Putamen (tissue), 1 donor: ENCODE results near the gene SETD9.

Experiments
- DNase-seq: peaks from one replicate; pipeline ENCODE4 v3.0.0-alpha.2; 2016; ENCODE audit warnings: low spot score

Gene SETD9

GRCh38 chr5:56934325-56934724 lies 24.9 kb downstream of the SETD9 start:
- DNase-seq: no peak

DNA sequence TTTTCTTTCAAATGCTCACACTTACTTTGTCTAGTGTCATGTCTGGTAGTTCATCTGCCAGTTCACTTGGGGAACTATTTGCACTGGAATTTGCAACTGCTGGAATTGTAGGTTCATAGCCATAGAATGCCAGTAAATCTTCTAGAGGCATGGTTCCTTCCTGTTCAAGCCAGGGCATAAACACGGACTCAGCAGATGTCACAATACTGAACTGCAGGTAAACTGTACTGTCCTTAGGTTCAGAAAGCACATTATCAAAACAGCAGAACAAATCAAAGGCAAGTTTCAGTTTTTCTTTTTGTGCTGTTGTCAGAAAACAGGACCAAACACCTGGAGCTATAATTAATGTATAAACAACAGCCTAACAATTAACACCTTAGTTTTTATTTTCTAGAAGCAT lies 29.5 kb downstream of the SETD9 start:
- no peak for DNase-seq

DNA sequence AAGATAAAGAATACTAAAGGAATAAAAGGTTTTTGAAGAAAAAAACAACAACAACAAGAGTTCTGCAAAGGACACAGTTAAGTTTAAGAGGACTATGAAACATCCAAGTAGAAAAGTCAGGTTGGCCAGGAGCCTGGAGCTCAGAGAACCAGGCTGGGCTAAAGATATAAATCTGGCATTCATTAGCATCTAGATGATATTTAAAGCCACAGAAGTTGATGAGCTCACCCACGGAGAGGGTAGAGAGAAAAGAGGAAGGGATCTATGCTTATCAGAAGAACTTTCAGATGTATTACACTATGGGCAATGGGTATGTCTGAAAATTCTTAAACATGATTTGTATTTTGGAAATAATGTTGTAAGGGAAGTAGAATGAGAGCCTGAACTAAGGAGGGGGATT lies 32.6 kb downstream of the SETD9 start:
- no peak for DNase-seq

GRCh38 chr5:56947052-56947451 lies 37.7 kb downstream of the SETD9 start:
- DNase-seq: no peak

DNA sequence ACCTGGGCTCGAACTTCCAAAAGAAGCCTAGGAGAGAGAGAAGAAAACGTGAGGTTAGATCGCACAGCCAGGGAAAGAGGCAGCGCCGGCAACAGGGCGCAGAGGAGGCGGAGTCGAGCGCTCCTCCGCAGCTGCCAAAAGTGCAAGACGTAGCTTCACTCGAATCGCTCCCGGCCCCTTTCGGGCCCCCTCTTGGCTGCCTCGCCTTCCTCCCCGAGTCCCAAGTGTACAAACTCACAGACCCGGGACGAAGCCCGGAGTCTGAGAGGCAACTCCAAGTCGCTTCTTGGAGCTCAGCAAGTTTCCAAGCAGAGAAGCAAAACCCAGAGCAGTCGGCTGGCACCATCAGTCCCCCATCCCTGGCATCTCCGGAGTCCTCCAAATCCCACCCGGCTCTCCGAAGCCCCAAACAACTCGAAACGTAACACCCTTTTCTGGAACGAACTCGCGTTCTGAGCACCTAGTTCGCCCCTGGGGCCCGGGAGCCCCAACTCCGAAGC lies 41.3 kb downstream of the SETD9 start:
- DNase-seq: peak; percentile 57

GRCh38 chr5:56951126-56951945 lies 41.9 kb downstream of the SETD9 start:
- DNase-seq: peak; percentile 30

DNA sequence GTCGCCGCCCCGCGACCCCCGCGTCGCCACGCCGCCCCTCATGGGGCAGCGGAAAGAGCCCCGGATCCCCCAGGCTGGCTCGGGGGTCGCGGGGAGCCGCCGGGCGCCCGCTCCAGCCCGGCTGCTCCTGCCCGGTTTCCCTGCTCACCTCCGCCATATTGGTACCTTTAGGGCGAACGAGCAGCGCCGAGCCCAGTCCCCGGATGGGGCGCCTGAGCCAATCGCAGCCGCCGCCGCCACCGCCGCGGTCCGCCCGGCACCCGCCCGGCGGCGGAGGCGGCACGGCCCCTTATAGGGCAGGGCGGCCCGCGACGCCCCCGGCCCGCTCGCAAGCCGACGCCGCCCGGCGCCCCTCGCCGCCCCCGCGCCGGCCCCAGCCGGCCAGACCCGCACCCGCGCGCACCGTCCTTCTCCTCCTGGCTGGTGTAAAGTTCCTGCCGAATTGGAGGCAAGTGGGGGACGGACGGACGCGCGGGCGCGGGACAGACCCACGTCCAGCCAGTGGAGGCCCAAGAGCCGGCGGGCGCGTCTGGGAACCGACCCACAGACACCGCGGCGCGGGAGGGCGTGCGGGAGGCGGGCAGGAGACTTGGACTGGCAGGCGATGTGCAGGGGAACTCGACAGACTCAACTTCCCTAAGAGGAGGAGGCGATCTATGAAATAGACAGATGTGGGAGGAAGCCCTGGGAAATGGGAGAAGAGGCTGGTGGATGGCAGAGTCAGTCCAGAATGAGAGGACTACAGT lies 42.7 kb downstream of the SETD9 start, which contains the start of gene MIER3:
Gene MIER3 (minus strand): TSS at position 178 of the 746 bp plus-strand sequence. CDS start 21 bp downstream, at position 157.
- peak; percentile 77 for DNase-seq

GRCh38 chr5:56954262-56954661 lies 44.9 kb downstream of the SETD9 start:
- DNase-seq: no peak

DNA sequence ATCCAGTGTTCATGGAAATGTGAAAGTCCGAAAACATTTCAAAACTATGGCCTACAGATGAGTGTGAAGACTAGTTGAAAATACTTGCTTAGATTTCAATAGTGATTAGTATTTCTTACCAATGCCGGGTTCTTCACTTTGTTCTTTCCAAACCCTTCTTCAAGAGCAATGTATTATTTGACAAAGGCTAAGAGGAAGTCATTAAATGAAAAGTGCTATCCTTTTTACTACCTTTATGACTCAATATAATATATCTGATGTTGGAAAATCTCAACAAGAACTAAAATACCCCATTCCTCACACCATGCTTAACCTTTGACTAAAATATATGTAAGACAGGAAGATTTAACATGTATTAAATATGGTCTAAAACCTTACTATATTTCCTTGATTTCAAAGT lies 49.2 kb downstream of the SETD9 start:
- no peak for DNase-seq

- DNase-seq: no peak
These were observed 49.9 kb downstream of the SETD9 start for GRCh38 chr5:56959326-56959725.

GRCh38 chr5:56961746-56962145 lies 52.4 kb downstream of the SETD9 start:
- no peak for DNase-seq

- DNase-seq: no peak
These were observed 52.9 kb downstream of the SETD9 start for GRCh38 chr5:56962286-56962685.

DNA sequence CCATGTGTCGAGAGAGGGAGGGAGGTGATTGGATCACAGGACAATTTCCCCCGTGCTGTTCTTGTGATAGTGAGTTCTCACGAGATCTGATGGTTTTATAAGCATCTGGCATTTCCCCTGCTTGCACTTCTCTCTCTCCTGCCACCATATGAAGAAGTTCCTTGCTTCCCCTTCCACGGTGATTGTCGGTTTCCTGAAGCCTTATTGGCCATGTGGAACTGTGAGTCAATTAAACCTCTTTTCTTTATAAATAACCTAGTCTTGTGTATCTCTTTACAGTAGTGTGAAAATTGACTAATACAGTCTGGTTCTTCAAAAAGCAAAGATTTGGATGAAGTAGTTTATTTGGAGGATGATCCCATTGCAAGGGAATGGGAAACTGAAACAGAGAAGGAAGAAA lies 53.9 kb downstream of the SETD9 start:
- no peak for DNase-seq

DNA sequence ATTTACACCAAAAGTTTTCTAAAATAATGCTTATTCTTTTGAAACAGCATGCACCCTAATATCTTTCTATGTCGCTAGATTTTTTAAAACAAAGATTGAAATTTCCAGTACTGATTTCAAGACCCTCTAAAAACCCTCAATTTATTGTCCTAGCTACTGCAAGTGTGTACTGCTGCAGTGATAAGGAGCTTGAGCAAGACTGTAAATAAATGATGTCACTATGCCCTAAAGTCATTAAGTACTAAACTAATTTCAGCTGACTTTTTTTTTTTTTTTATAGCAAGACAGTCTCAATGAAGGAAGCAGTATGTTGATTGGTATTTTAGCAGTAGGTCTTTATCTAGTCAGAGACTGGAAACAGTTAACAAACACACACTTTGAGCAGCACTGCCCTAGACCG lies 54.8 kb downstream of the SETD9 start:
- no peak for DNase-seq
